H4 (cell line): ENCODE measurements around the gene ENPP1. TPM values are rescaled to one million over a fixed set of nuclear protein-coding genes. Genes with fewer than 3 reads are reported as not detected.
A peak's percentile ranks its signal among the peaks of the same experiment; 100 is the strongest.
"Not testable (repeated sequence)": the region's sequence is repeated elsewhere in the genome, so short reads cannot be mapped to it uniquely, and the experiment has no call there.

Experiments
- DNase-seq: peaks from one replicate; pipeline ENCODE4 v3.0.0-alpha.2; 2015; ENCODE audit warnings: low spot score
- total RNA-seq: library from RNA; depleted of rRNA; stranded (reverse); fragments of >200 nt; shearing (Covaris generic); gene quantifications from 2 replicates; pipeline ENCODE4 v1.2.3, GENCODE V29; 2014

The ENPP1 gene
- total RNA-seq, 1 experiment from 2014 or later, result 39.5 TPM

GRCh38 chr6:131875647-131876046 lies 67.8 kb downstream of the ENPP1 start:
- DNase-seq, result no peak

- DNase-seq, result no peak
Measured at GRCh38 chr6:131876545-131876944, 68.7 kb downstream of the ENPP1 start.

- no peak for DNase-seq
Measured at GRCh38 chr6:131877999-131878789, 70.4 kb downstream of the ENPP1 start.

GRCh38 chr6:131883016-131883415 lies 75.2 kb downstream of the ENPP1 start:
- DNase-seq, result no peak

- DNase-seq, result no peak
Measured at GRCh38 chr6:131885237-131885636, 77.4 kb downstream of the ENPP1 start.

GRCh38 chr6:131886517-131886916 lies 78.7 kb downstream of the ENPP1 start:
- DNase-seq, result no peak

GRCh38 chr6:131890091-131890490 lies 82.3 kb downstream of the ENPP1 start:
- DNase-seq, result no peak

- no peak for DNase-seq
Measured at GRCh38 chr6:131893198-131893597, 85.4 kb downstream of the ENPP1 start.

GRCh38 chr6:131894493-131895424 lies 86.9 kb downstream of the ENPP1 start:
- DNase-seq, result no peak

GRCh38 chr6:131897050-131897435 lies 89.2 kb downstream of the ENPP1 start:
- DNase-seq, result no peak

GRCh38 chr6:131897621-131898020 lies 89.8 kb downstream of the ENPP1 start:
- no peak for DNase-seq

GRCh38 chr6:131898718-131899117 lies 90.9 kb downstream of the ENPP1 start:
- DNase-seq, result no peak

GRCh38 chr6:131900231-131900630 lies 92.4 kb downstream of the ENPP1 start:
- DNase-seq, result no peak

GRCh38 chr6:131901326-131901873 lies 93.6 kb downstream of the ENPP1 start:
- not testable (repeated sequence) for DNase-seq

- not testable (repeated sequence) for DNase-seq
Measured at GRCh38 chr6:131903734-131904133, 95.9 kb downstream of the ENPP1 start.

GRCh38 chr6:131908787-131909186 lies 101.0 kb downstream of the ENPP1 start:
- DNase-seq, result not testable (repeated sequence)

GRCh38 chr6:131909408-131910218 lies 101.8 kb downstream of the ENPP1 start:
- peak; percentile 37 for DNase-seq

GRCh38 chr6:131910219-131910589 lies 102.4 kb downstream of the ENPP1 start:
- DNase-seq, result no peak

- DNase-seq, result no peak
Measured at GRCh38 chr6:131910956-131911355, 103.1 kb downstream of the ENPP1 start.

- no peak for DNase-seq
Measured at GRCh38 chr6:131911951-131912350, 104.1 kb downstream of the ENPP1 start.

GRCh38 chr6:131914234-131914633 lies 106.4 kb downstream of the ENPP1 start:
- DNase-seq, result no peak
